ENCODE results near the gene PCDH15.

GRCh38 chr10:53841483-53842145 lies 959.4 kb downstream of the PCDH15 start:
- TF ChIP-seq CTCF (IDR thresholded peaks at IDR 0.05), result no peak
- TF ChIP-seq POLR2A (IDR thresholded peaks at IDR 0.05), result no peak

Data from esophagus squamous epithelium (tissue), 4 donors.